GM21737 (cell line): ENCODE results near the gene BRD3.

Source experiments
- ATAC-seq: cut with Tn5 transposase; IDR thresholded peaks from one replicate; pipeline ENCODE4 v1.9.1; 2021; ENCODE audit warnings: mild to moderate bottlenecking, moderate library complexity; ENCODE audit not compliant: unreplicated experiment

Gene BRD3

DNA sequence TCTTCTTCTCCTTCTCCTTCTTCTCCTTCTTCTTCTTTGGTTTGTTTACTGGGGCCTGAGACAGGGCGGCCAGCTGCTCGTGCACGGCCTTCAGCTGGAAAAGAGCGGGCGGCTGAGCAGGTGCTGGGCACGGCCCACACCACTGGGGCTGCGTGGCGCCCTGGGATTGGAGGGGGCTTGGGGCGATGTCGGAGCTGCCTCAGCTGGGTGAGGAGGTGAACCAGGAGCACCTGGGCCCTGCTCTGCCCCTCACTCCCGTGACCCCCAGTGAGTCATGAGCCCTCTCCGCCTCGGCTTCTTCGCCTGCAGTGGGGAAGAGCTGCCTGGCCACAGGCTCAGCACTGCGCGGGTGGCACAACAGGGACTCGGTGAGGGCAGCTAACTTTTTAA is 27.7 kb downstream of the BRD3 start:
- ATAC-seq = no peak

DNA sequence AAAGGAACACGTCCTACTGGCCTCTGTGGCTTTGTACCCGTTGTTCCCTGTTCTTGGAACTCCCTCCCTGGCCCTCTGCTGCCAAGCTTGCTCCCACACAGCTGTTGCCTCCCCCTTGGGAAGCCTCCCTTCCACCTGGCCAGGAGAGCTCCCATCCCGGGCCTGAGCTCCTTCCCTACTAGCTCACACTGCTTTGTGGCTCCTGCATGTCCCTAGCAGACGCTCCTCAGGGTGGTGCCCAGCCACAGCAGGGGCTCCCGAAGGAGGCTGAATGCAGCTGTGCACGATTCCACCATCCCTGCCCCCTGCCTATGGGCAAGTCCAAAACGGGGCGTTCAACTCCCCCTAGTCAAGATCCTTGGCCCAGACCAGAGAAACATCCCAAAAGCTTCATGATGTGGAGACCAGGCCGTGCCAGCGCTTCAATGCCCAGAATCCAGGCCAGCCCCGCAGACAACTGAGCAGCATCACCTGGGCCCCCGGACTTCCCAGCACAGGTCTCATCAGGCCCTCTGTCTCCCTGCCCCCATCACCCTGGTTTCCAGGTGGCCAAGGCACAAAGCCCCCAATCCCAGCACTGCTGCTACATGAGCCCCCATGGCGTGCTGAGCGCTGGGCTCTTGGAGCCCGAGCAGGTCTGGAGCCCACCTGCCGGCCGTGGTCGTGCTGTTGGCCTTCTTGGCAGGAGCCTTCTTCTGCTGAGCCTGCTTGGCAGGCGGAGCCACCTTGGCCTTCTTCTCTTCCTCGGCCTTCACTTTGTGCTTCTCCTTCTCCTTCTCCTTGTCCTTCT is 28.2 kb downstream of the BRD3 start:
- ATAC-seq = no peak

DNA sequence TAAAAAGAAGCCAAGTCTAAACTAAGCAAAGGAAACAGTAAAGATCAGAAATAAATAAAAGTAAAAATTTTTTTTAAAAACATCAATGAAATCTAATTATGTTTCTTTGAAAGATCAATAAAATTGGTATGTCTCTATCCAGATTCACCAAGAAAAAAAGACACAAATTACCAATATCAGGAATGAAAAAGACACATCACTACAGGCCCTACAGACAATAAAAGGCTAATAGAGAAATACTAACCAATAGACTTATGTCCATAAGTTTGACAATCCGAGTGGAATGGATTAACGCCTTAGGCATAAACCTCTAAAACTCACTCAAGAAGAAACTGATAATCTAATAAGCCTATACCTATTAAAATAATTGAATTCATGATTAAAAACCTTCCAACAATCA is 30.2 kb downstream of the BRD3 start:
- no peak for ATAC-seq

DNA sequence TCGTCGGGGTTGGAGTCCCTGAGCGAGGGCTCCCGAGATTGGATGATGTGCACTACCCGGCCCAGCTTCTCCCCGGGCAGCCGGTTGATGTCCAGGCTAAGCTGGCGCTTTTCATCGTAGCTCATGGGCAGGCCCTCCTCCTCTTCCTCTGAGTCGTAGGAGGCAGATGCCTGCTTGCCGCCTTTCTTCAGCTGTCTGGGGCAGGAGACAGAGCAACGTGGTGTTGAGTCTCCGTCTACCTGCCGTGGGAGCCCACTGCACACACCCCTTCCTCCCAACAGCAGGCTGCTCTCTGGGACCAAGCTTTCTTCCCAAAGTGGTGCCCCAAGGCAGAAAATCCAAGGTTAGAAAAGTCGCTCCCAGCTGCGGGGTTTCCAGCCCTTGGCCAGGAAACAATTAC is 31.7 kb downstream of the BRD3 start:
- no peak for ATAC-seq

DNA sequence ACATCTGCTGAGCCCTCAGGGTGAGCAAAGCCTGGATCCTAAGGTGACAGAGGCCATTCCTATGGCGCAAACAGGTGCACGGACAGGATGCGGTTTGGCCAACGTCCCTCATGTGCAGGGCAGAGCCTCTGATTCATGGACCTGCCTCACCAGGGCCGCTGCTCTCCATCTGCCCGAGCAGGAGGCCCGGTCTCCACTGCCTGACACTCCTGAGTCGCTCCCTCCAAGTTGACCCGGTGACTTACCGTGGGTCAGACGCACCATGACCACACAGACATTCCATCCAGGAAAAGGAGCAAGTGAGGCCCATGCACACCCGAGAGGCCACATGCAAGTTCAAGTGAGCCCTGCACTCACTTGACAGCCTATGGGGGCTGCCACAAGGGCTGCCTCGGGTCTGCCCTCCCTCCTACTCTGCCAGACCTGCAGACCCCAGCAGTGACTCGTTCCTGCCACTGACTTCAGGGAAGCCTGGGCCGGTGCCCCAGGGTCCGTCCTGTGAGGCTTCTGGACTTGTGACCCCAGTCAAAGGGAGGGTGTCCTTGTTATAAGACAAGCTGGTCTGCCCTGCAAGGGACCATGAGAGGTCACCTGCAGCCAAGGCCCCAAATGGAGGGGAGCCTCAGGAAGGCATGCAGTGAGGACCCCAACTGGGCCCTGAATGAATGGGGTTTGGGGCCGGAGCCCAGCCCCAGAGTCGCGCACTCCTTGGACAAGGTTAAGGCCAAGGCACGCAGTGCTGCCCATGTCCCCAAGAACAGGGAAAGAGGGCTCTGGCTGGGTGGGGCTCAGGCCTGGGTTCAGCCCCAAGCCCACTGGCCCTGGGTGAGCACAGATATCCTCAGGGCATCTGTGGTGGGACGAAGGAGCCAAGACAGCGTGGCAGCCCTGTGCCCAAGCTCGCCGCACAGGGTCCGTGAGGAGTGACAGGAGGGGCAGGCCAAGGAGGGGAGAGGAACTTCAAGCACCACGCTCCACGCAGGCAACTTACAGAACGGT is 32.5 kb downstream of the BRD3 start:
- ATAC-seq = no peak

DNA sequence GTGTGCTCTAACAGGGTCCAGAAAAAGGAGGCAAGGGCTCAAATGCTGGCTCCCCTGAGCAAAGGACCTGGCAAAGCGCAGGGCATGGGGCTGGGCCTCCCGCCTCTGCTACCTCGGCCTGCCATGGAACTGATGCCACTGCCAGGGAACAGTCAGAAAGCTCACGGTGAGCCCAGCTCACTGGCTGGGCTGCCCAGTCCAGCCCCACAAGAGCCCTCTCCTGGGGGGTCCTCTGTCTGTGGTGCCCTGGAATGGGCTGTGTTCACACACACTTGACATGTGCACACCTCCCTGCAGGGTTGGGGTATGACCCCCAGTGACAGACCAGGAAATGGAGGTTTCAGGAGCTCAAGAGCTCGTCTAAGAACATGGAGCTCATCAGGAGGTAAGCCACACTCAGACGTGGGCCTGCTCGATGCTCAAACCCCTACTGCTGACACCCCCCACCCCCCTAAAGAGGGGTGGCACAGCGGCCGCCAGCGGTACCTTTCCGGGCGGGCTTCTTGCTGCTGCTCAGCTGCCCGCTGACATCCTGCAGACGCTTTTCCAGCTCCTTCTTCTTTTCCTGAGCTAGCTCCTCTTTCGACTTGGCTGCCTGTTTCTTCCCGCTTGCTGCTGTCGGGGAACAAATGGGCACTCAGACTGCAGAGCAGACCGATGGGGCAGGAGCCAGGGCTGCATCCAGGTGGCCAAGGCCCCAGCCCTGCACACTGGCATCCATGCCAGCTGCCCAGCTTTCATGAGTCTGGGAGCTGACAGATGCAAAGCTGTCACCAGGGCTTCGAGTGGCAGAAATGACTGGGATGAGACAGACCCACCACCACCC is 33.4 kb downstream of the BRD3 start:
- ATAC-seq = no peak

DNA sequence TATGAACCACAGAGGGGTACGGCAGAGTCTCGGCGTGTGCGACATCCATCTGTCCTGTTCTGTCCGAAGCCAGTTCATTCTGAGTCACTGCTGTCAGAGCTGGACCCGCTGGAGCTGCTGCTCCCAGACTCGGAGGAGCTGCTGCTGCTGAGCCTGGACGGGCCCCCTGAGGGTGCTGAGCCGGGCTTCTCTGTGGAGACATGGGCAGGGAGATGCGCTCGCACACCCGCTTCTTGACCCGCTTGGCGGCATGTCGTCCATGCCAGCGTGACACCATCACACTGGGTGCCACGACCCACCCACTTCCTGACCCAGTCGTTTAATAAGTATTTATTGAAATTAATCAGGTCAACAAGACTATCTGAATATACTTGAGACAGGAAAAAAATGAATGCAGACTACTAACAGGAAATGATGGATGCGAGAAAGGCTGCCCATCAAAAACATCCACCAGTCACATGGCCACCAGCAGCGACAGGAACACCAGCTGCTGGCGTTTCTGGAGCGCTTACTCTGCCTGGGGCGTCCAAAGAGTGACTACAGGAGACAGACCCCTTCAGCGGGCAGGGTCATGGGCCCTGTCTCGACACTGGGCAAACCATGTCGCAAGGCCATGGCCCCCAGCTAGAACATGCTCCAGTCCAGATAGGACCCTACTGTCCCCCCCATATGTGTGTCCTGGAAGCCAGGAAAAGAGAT is 34.2 kb downstream of the BRD3 start:
- no peak for ATAC-seq

DNA sequence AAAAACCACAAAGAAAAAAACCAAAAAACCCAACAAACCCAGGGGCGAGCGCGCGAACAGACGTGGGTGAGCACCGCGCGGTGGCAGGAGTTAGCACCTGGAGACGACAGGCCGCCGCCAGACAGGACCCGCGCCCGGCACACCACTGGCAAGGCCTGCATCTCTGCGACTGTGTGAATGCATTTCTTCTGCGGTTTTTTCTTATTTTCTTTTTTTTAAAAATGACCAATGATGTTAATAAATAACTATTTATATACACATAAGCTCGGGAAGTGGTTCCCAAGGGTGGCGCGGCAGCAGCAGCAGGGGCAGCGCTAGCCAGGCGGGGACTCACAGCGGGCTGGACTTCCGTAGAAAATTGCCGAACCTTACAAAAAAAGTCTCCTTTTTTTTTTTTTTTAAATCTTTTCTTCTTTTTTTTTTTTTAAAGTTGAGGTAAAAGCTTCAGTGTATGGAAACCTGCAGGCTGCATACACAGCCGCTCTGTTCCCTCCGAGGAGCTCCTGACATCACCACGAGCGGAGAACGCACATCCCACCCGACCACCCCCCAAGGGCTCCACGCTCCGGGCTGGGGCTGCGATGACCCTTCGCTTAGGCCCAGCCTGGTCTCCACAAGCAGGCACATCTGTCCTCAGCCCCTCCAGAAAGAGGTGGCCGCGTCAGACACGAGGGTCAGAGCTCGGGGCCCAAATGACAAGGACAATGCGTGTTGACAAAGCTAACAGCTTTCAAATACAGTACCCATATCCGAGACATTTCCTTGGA is 35.2 kb downstream of the BRD3 start:
- ATAC-seq = no peak

DNA sequence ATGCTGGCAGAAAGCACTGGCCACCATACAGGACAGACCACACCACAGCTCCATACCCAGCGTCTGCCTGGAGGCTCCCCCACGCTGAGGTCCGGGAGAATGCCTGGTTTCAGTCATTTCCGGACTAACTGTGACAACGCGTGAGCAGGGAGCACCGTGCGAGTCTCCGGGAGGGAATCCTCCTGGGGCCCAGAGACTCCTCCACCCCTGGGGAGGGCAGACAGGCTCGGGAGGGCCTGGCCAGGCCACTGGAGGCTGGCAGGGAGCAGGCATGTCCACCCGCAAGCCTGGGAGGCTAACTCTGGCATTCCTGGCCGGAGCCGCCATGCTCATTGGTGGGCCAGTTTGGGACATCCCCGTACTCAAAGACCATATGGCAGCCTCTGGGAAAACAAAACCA is 36.0 kb downstream of the BRD3 start:
- no peak for ATAC-seq

DNA sequence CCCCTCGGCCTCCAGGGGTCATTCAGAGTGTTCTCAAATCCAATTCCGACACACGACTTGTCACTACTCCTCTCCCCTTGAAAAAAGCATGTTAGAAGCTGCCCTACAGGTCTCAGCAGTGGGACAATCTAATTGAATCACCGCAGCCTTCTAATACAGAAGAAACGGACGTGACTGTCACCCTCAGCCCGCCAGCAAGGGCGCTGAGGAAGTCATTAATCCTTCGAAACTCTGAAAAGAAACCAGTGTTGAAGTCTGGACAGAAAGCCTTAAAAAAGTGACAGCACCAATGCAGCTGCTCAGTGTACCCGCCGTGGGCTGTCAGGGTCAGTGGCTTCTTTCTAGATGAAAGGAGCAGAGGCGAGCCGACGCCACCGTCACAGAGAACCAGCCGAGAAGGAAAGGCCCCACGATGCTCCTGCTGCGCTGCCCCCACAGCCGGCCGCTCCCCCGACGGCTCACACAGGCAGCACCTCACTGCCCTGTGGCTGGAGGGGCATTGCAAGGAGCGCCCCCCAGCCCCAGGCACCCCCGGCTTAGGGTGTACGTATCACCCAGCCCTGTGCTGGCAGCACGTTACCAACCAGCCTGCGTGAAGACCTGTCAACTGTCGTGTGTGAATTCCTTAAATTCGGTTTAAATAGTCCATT is 36.9 kb downstream of the BRD3 start:
- ATAC-seq = no peak

DNA sequence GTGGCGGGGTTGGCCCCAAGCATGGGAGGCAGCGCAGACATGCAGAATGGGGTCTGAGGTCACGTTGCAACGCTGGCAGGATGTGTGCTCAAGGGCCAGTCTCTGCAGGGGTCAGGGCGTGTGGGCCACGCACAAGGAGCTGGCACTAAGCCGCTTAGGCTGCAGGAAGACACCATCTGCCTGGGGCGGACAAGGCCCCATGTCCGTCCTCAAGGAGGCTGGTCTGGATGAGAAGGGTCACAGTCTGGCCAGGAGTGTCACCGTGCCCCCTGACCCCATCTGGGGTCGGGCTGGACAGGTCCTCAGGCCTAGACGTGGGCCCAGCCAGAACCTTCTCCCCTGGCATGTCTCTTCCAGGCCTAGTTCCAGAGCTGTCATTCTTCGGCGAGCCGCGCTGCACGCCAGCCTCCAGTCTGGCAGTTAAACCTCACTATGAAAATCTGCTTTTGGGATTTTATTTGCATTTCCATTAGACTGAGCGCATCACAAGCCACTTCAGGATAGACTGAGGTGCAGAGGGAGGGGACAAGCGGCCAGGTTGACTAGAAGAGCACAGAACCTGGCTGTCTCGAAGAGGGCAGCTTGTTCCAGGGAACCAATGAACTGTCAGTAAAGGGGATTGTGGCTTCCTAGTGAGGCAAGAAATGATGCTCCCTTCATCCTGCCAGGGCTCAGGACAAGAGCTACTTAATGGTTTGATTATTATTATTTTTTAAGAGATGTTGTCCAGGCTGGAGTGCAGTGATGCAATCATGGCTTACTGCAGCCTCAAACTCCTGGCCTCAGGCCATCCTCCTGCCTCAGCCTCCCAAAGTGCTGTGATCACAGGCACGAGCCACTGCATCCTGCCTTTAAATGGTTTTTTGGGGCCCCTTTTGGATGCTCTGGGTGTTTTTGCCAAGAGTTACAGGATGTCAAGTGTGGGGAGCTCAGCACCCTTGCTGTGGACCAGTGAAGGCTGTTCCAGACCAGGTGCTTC is 38.3 kb downstream of the BRD3 start:
- no peak for ATAC-seq

DNA sequence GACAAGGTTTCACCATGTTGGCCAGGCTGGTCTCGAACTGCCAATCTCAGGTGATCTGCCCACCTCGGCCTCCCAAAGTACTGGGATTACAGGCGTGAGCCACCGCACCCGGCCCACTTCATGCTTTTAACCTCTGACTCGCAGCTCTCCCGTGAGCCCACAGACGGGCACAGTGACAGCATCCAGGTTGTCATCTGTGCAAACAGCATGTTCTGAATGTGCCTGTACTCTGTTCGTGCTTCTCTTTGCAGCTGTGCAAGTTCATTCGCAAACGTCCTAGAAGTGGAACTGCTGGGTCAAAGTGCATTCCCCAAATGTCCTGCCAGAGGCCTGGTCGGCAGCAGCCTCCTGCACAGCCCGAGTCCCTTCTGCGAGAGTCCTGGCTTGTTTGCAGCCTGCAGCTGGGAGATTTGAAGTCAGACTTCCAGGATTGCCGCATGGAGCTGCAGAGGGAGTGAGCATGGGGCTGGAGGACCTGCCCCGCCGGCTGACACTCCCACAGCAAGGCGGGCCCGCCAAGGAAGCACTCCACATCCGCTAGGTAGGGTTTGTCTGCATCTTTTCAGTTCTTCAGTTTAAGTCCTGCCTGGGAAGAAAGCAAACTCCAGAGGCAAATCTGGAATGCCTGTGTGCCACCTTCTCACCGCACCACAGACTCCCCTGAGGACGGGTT is 39.1 kb downstream of the BRD3 start:
- ATAC-seq = no peak

DNA sequence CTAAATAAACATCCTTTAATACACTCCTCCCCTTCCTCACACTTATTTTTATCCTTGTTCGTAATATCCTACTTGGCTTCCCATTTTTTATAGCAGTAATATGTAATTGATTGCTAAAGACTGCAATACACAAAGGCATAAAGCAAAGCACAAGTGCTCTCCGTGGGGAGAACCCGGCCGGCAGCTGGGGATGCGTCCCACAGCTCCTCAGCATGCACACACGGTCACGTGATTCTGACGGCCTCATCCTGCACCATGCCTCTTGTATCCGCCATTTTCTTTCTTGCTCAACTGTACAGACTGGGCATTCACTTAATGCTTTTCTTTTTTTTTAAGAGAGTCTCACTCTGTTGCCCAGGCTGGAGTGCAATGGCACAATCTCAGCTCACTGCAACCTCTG is 39.8 kb downstream of the BRD3 start:
- no peak for ATAC-seq

DNA sequence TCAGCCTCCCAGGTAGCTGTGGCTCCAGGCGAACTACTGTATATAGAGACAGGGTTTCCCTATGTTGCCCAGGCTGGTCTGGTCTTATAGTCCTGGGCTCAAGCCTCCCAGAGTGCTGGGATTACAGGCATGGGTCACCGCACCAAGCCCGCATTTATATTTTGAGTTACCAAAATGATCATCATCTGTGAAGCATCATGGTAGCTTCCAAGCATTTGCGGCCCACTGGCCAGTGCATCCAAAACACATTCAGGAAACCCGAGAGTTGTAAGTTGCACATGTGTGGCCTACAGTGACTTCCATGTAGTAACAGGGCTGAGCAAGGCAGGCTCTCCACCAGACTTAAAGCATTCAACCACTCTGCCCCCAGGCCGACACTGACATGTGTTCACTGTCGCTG is 40.3 kb downstream of the BRD3 start:
- ATAC-seq = no peak

DNA sequence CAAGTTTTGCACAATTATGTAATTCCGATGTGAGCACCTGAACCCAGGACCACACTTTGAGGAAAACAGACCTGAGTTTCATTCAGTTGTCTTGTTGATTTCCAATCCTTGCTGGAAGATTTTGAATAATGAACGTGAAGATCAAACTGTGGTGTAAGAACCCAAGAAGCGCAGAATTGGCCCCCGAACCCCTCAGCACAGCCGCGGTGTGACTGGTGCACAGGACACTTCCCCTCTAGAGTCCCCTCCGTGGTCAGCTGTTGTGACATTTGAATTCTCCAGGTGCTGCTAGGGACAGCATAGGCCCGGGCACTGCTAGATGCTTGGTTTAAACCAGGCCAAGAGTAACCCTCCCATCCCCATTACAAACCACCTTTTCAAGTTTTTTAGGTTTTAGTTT is 40.8 kb downstream of the BRD3 start:
- ATAC-seq = no peak

DNA sequence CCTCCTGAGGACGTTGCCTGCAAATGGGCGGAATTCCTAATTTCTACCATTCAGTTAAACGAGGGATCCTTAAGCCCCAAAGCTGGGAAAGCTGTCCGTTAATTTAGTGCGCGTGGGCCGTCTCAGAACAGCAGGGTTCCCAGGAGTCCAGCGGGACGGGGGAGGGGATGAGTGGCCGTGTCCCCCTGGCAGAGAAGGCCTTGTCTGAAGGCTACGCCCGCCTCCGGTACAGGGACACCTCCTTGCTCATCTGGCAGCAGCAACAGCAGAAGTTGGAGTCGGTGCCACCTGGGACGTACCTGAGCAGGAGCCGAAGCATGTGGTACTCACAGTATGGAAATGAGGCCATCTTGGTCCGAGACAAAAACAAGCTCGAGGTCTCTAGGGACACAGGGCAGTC is 41.2 kb downstream of the BRD3 start:
- no peak for ATAC-seq
